ENCODE data around the gene CARD8. TPM values are rescaled to one million over a fixed set of nuclear protein-coding genes. Genes with fewer than 3 reads are reported as not detected.
"Not testable (repeated sequence)": the region's sequence is repeated elsewhere in the genome, so short reads cannot be mapped to it uniquely, and the experiment has no call there.

CARD8 gene
- total and polyA plus RNA-seq, 7 experiments from 2014 or later: 73.6 to 301 (median 165) TPM

- H3K27ac ChIP-seq (ENCODE audit: low read depth, low read length): no peak overlapping the region
- no peak overlapping the region for H3K4me3 ChIP-seq (ENCODE audit: low read length)
- CTCF ChIA-PET: interaction anchor here (1.0 kb wide), 1 partner anchor 20 kb away, joined by 3 read pairs; no protein-coding TSS in a partner anchor
- H3K4me1 Mint-ChIP-seq: peaks cover 11 to 38% (median 20%) of the 10 kb centered on the region in 7 donors
- H3K27me3 ChIP-seq (ENCODE audit: control insufficient read depth in 2 of 2, insufficient read depth in 2 of 2, low read length in 2 of 2): no peaks in the 10 kb centered on the region
- no peak for DNase-seq
- intact Hi-C loops (cut with micrococcal nuclease): no loop called here
- no peaks in the 10 kb centered on the region for H3K27me3 Mint-ChIP-seq
- POLR2A ChIA-PET: no interaction called here
- peak overlapping the region in 1 of 9 donors; percentile 41 for H3K27ac Mint-ChIP-seq
- no peaks in the 10 kb centered on the region for H3K9me3 Mint-ChIP-seq
- no peak overlapping the region for H3K4me3 Mint-ChIP-seq
- H3K9me3 ChIP-seq (ENCODE audit: control insufficient read depth in 2 of 3, low read length in 3 of 3): no peaks in the 10 kb centered on the region
- ATAC-seq: no peak
- H3K36me3 ChIP-seq (ENCODE audit: control insufficient read depth in 2 of 3, insufficient read depth in 3 of 3, low read length in 3 of 3): peaks cover 19 to 67% (median 28%) of the 10 kb centered on the region in 3 experiments
- peaks cover 17 to 58% (median 44%) of the 10 kb centered on the region in 5 donors for H3K36me3 Mint-ChIP-seq
- H3K4me1 ChIP-seq (ENCODE audit: control insufficient read depth in 2 of 2, insufficient read depth in 2 of 2, low read length in 2 of 2): peaks cover 0 to 4% of the 10 kb centered on the region in 2 donors
Observed at GRCh38 chr19:48239120-48239519, 16.6 kb downstream of the CARD8 start.

- DNase-seq: no peak
- Mint-ChIP-seq H3K27ac (peak overlapping the region in 5 of 9 donors; percentile 19 to 69 (median 42)), H3K4me1 (peaks cover 10 to 32% (median 22%) of the 10 kb centered on the region in 7 donors), H3K9me3 (no peaks in the 10 kb centered on the region), H3K36me3 (peaks cover 23 to 69% (median 46%) of the 10 kb centered on the region in 5 donors), H3K27me3 (no peaks in the 10 kb centered on the region), H3K4me3 (no peak overlapping the region)
- Histone ChIP-seq H3K9me3 (ENCODE audit: control insufficient read depth in 2 of 3, low read length in 3 of 3) (no peaks in the 10 kb centered on the region), H3K36me3 (ENCODE audit: control insufficient read depth in 2 of 3, insufficient read depth in 3 of 3, low read length in 3 of 3) (peaks cover 26 to 84% (median 39%) of the 10 kb centered on the region in 3 experiments), H3K27ac (ENCODE audit: low read depth, low read length) (no peak overlapping the region), H3K27me3 (ENCODE audit: control insufficient read depth in 2 of 2, insufficient read depth in 2 of 2, low read length in 2 of 2) (no peaks in the 10 kb centered on the region), H3K4me3 (ENCODE audit: low read length) (no peak overlapping the region), H3K4me1 (ENCODE audit: control insufficient read depth in 2 of 2, insufficient read depth in 2 of 2, low read length in 2 of 2) (no peaks in the 10 kb centered on the region)
- POLR2A ChIA-PET: interaction anchor here (1.4 kb wide), 1 partner anchor 21 kb away, joined by 4 read pairs; no protein-coding TSS in a partner anchor
- no peak for ATAC-seq
- intact Hi-C loops (cut with micrococcal nuclease): no loop called here
- CTCF ChIA-PET: interaction anchor here (0.6 kb wide), 1 partner anchor 136 kb away, joined by 3 read pairs; no protein-coding TSS in a partner anchor
Observed at GRCh38 chr19:48237057-48237456, 18.7 kb downstream of the CARD8 start.

GRCh38 chr19:48230555-48231129 lies 25.1 kb downstream of the CARD8 start:
- Histone ChIP-seq H3K27me3 (ENCODE audit: control insufficient read depth in 2 of 2, insufficient read depth in 2 of 2, low read length in 2 of 2) (no peaks in the 10 kb centered on the region), H3K27ac (ENCODE audit: low read depth, low read length) (no peak overlapping the region), H3K9me3 (ENCODE audit: control insufficient read depth in 2 of 3, low read length in 3 of 3) (no peaks in the 10 kb centered on the region), H3K4me1 (ENCODE audit: control insufficient read depth in 2 of 2, insufficient read depth in 2 of 2, low read length in 2 of 2) (no peaks in the 10 kb centered on the region), H3K4me3 (ENCODE audit: low read length) (no peak overlapping the region), H3K36me3 (ENCODE audit: control insufficient read depth in 2 of 3, insufficient read depth in 3 of 3, low read length in 3 of 3) (peaks cover 11 to 85% (median 40%) of the 10 kb centered on the region in 3 experiments)
- Mint-ChIP-seq H3K36me3 (peaks cover 22 to 73% (median 45%) of the 10 kb centered on the region in 5 donors), H3K27ac (peak overlapping the region in 4 of 9 donors; percentile 4 to 69 (median 54)), H3K4me1 (peaks cover 3 to 23% (median 7%) of the 10 kb centered on the region in 7 donors), H3K4me3 (no peak overlapping the region), H3K9me3 (peaks cover 0 to 1% (median 0%) of the 10 kb centered on the region in 11 donors), H3K27me3 (no peaks in the 10 kb centered on the region)
- ATAC-seq (peak; percentile 37), DNase-seq (no peak)
- intact Hi-C loops (cut with micrococcal nuclease): no loop called here
- ChIA-PET CTCF (no interaction called here), POLR2A (no interaction called here)

GRCh38 chr19:48221628-48222027 lies 34.1 kb downstream of the CARD8 start:
- Mint-ChIP-seq H3K27ac (peak overlapping the region in 2 of 9 donors; percentile 28 to 40), H3K4me3 (no peak overlapping the region), H3K4me1 (peaks cover 0 to 7% (median 3%) of the 10 kb centered on the region in 7 donors), H3K27me3 (no peaks in the 10 kb centered on the region), H3K9me3 (no peaks in the 10 kb centered on the region), H3K36me3 (peaks cover 0 to 52% (median 20%) of the 10 kb centered on the region in 5 donors)
- H3K27me3 ChIP-seq (ENCODE audit: control insufficient read depth in 2 of 2, insufficient read depth in 2 of 2, low read length in 2 of 2): no peaks in the 10 kb centered on the region
- no peaks in the 10 kb centered on the region for H3K4me1 ChIP-seq (ENCODE audit: control insufficient read depth in 2 of 2, insufficient read depth in 2 of 2, low read length in 2 of 2)
- CTCF ChIA-PET: interaction anchor here (1.2 kb wide), 1 partner anchor 45 kb away, joined by 3 read pairs; no protein-coding TSS in a partner anchor
- H3K9me3 ChIP-seq (ENCODE audit: control insufficient read depth in 2 of 3, low read length in 3 of 3): no peaks in the 10 kb centered on the region
- DNase-seq (no peak), ATAC-seq (no peak)
- no peak overlapping the region for H3K4me3 ChIP-seq (ENCODE audit: low read length)
- H3K36me3 ChIP-seq (ENCODE audit: control insufficient read depth in 2 of 3, insufficient read depth in 3 of 3, low read length in 3 of 3): peaks cover 5 to 47% (median 6%) of the 10 kb centered on the region in 3 experiments
- intact Hi-C loops (cut with micrococcal nuclease): no loop called here
- POLR2A ChIA-PET: no interaction called here
- no peak overlapping the region for H3K27ac ChIP-seq (ENCODE audit: low read depth, low read length)

GRCh38 chr19:48220784-48221183 lies 34.9 kb downstream of the CARD8 start:
- DNase-seq; H3K4me3 ChIP-seq (ENCODE audit: low read length); H3K27ac ChIP-seq (ENCODE audit: low read depth, low read length); H3K27me3 Mint-ChIP-seq; intact Hi-C loops (cut with micrococcal nuclease); H3K4me1 ChIP-seq (ENCODE audit: control insufficient read depth in 2 of 2, insufficient read depth in 2 of 2, low read length in 2 of 2); H3K9me3 Mint-ChIP-seq; ATAC-seq; H3K9me3 ChIP-seq (ENCODE audit: control insufficient read depth in 2 of 3, low read length in 3 of 3); H3K27me3 ChIP-seq (ENCODE audit: control insufficient read depth in 2 of 2, insufficient read depth in 2 of 2, low read length in 2 of 2); H3K4me3 Mint-ChIP-seq: not testable (repeated sequence)
- CTCF ChIA-PET: interaction anchor here (1.2 kb wide), 1 partner anchor 46 kb away, joined by 3 read pairs; no protein-coding TSS in a partner anchor
- peaks cover 5 to 50% (median 6%) of the 10 kb centered on the region in 3 experiments for H3K36me3 ChIP-seq (ENCODE audit: control insufficient read depth in 2 of 3, insufficient read depth in 3 of 3, low read length in 3 of 3)
- H3K36me3 Mint-ChIP-seq: peaks cover 0 to 59% (median 24%) of the 10 kb centered on the region in 5 donors
- POLR2A ChIA-PET: interaction anchor here (0.5 kb wide), 1 partner anchor 49 kb away, joined by 3 read pairs; no protein-coding TSS in a partner anchor
- H3K4me1 Mint-ChIP-seq: peaks cover 0 to 15% (median 5%) of the 10 kb centered on the region in 7 donors
- H3K27ac Mint-ChIP-seq: peak overlapping the region in 2 of 9 donors; percentile 8 to 39

DNA sequence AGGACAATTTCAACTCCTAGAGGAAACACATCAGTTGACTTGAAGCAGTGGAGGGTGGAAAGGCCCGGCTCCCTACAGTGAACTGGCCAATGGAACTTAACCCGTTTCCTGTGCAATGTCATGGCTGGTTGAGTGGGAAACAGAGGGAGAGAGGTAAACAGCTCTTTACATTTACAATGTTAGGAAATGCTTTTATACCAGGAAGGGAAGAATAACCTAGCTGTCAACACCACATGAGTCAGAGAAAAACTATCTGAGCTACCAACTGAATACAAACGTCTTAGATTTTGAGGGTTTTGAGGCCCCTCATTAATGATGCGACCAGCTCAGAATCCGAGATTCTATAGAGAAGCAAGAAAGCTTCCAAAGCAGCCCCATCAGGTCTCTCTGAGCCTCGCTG lies 36.7 kb downstream of the CARD8 start:
- Histone ChIP-seq H3K4me3 (ENCODE audit: low read length) (no peak overlapping the region), H3K27me3 (ENCODE audit: control insufficient read depth in 2 of 2, insufficient read depth in 2 of 2, low read length in 2 of 2) (no peaks in the 10 kb centered on the region), H3K36me3 (ENCODE audit: control insufficient read depth in 2 of 3, insufficient read depth in 3 of 3, low read length in 3 of 3) (peaks cover 4 to 50% (median 6%) of the 10 kb centered on the region in 3 experiments), H3K4me1 (ENCODE audit: control insufficient read depth in 2 of 2, insufficient read depth in 2 of 2, low read length in 2 of 2) (no peaks in the 10 kb centered on the region), H3K9me3 (ENCODE audit: control insufficient read depth in 2 of 3, low read length in 3 of 3) (no peaks in the 10 kb centered on the region), H3K27ac (ENCODE audit: low read depth, low read length) (no peak overlapping the region)
- Mint-ChIP-seq H3K4me3 (no peak overlapping the region), H3K4me1 (peaks cover 0 to 25% (median 4%) of the 10 kb centered on the region in 7 donors), H3K27me3 (no peaks in the 10 kb centered on the region), H3K36me3 (peaks cover 0 to 62% (median 35%) of the 10 kb centered on the region in 5 donors), H3K27ac (peak overlapping the region in 4 of 9 donors; percentile 7 to 77 (median 35)), H3K9me3 (no peaks in the 10 kb centered on the region)
- intact Hi-C loops (cut with micrococcal nuclease): no loop called here
- DNase-seq: no peak
- POLR2A ChIA-PET: interaction anchor here (1.1 to 2.8 kb wide), 2 partner anchors 15 to 24 kb away, joined by 3 to 8 read pairs; no protein-coding TSS in a partner anchor
- CTCF ChIA-PET: interaction anchor here (1.4 kb wide), 1 partner anchor 15 kb away, joined by 5 read pairs; no protein-coding TSS in a partner anchor
- ATAC-seq: no peak

Measured in naive thymus-derived CD4-positive, alpha-beta T cell (primary cell).